DOHH2 (cell line): Measurements from ENCODE around the gene OSM.

ENCODE experiments used
- H3F3A ChIP-seq: fragments of 200-600 bp; sonication (generic), shearing (Covaris generic); 2 replicates; pipeline ENCODE4 v1.6.0; 2016; ENCODE audit warnings: antibody characterized with exemption, mild to moderate bottlenecking; ENCODE audit not compliant: control insufficient read depth, insufficient read depth
- H3K27ac ChIP-seq: fragments of 200-600 bp; sonication (generic); 2 replicates; pipeline ENCODE4 v1.5.1; 2014; ENCODE audit warnings: low read depth, mild to moderate bottlenecking, low read length, moderate library complexity
- H3K27me3 ChIP-seq: fragments of 200-600 bp; sonication (generic); 2 replicates; pipeline ENCODE4 v1.6.1; 2014; ENCODE audit warnings: mild to moderate bottlenecking, low read length, mixed read lengths; ENCODE audit not compliant: control insufficient read depth
- H3K36me3 ChIP-seq: fragments of 200-600 bp; sonication (generic); 2 replicates; pipeline ENCODE4 v1.6.1; 2014; ENCODE audit warnings: mild to moderate bottlenecking, low read length, moderate library complexity, mixed read lengths; ENCODE audit not compliant: control insufficient read depth
- H3K4me1 ChIP-seq: fragments of 200-600 bp; sonication (generic); 2 replicates; pipeline ENCODE4 v1.6.1; 2014; ENCODE audit warnings: mild to moderate bottlenecking, low read length, mixed read lengths; ENCODE audit not compliant: control insufficient read depth
- H3K4me2 ChIP-seq: fragments of 200-600 bp; sonication (generic); 2 replicates; pipeline ENCODE4 v1.6.0; 2014; ENCODE audit warnings: mild to moderate bottlenecking, low read length, moderate library complexity
- H3K4me3 ChIP-seq: fragments of 200-600 bp; sonication (generic); 2 replicates; pipeline ENCODE4 v1.5.1; 2014; ENCODE audit warnings: mild to moderate bottlenecking, low read length, mixed read lengths
- H3K79me2 ChIP-seq: fragments of 200-600 bp; sonication (generic); 2 replicates; pipeline ENCODE4 v1.6.1; 2014; ENCODE audit warnings: mild to moderate bottlenecking, low read length, mixed read lengths; ENCODE audit not compliant: control insufficient read depth
- H3K9me2 ChIP-seq: fragments of 200-600 bp; sonication (generic); replicated peaks from 2 replicates; pipeline ENCODE4 v1.6.1; 2014; ENCODE audit warnings: mild to moderate bottlenecking, low read length, mixed read lengths; ENCODE audit not compliant: control insufficient read depth
- H3K9me3 ChIP-seq: fragments of 200-600 bp; sonication (generic); 2 replicates; pipeline ENCODE4 v1.6.1; 2014; ENCODE audit warnings: antibody characterized with exemption, low read length, mixed read lengths; ENCODE audit not compliant: control insufficient read depth, insufficient read depth
- H4K20me1 ChIP-seq: fragments of 200-600 bp; sonication (generic); 2 replicates; pipeline ENCODE4 v1.6.0; 2014; ENCODE audit warnings: low read depth, mild to moderate bottlenecking, antibody characterized with exemption, low read length, moderate library complexity; ENCODE audit not compliant: control insufficient read depth, insufficient read depth
- CTCF ChIP-seq: fragments of 200-600 bp; sonication (generic); IDR thresholded peaks from one replicate; pipeline ENCODE4 v1.5.1; 2014; ENCODE audit warnings: antibody characterized with exemption, mild to moderate bottlenecking, low read depth, low read length; ENCODE audit not compliant: poor library complexity, severe bottlenecking
- EZH2phosphoT487 ChIP-seq: fragments of 200-600 bp; sonication (generic); IDR thresholded peaks from 2 replicates; pipeline ENCODE4 v1.6.1; 2017; ENCODE audit warnings: borderline replicate concordance, mild to moderate bottlenecking, antibody characterized with exemption, low read length, moderate library complexity, mixed read lengths

Gene OSM

GRCh38 chr22:30238661-30239487 is 27.8 kb downstream of the OSM start:
- H3K4me2 ChIP-seq, result no peak overlapping the region
- no peaks in the 10 kb centered on the region for H3K9me3 ChIP-seq
- no peak overlapping the region for H3K4me3 ChIP-seq
- TF ChIP-seq CTCF (no peak), EZH2phosphoT487 (no peak)
- H3K27me3 ChIP-seq, result no peaks in the 10 kb centered on the region; the same call in 1 of the 2 replicates
- no peak overlapping the region for H3K27ac ChIP-seq
- no peaks in the 10 kb centered on the region for H4K20me1 ChIP-seq
- no peaks in the 10 kb centered on the region for H3K36me3 ChIP-seq
- H3F3A ChIP-seq, result no peaks in the 10 kb centered on the region
- H3K9me2 ChIP-seq, result no peaks in the 10 kb centered on the region
- no peaks in the 10 kb centered on the region for H3K4me1 ChIP-seq
- no peaks in the 10 kb centered on the region for H3K79me2 ChIP-seq

- no peak overlapping the region for H3K4me2 ChIP-seq
- H3K4me3 ChIP-seq, result no peak overlapping the region
- no peaks in the 10 kb centered on the region for H3F3A ChIP-seq
- H3K27me3 ChIP-seq, result no peaks in the 10 kb centered on the region; the same call in 1 of the 2 replicates
- TF ChIP-seq EZH2phosphoT487, result no peak
- no peak for TF ChIP-seq CTCF
- no peaks in the 10 kb centered on the region for H3K9me2 ChIP-seq
- no peaks in the 10 kb centered on the region for H3K9me3 ChIP-seq
- H3K4me1 ChIP-seq, result no peaks in the 10 kb centered on the region
- H3K27ac ChIP-seq, result no peak overlapping the region
- no peaks in the 10 kb centered on the region for H3K36me3 ChIP-seq
- no peaks in the 10 kb centered on the region for H4K20me1 ChIP-seq
- no peaks in the 10 kb centered on the region for H3K79me2 ChIP-seq
Observed at GRCh38 chr22:30238136-30238535, 28.5 kb downstream of the OSM start.

GRCh38 chr22:30236875-30237274 is 29.8 kb downstream of the OSM start:
- TF ChIP-seq CTCF (no peak), EZH2phosphoT487 (no peak)
- Histone ChIP-seq H3F3A (no peaks in the 10 kb centered on the region), H3K4me1 (no peaks in the 10 kb centered on the region), H3K36me3 (no peaks in the 10 kb centered on the region), H3K4me3 (no peak overlapping the region), H3K27me3 (no peaks in the 10 kb centered on the region; the same call in 1 of the 2 replicates), H4K20me1 (no peaks in the 10 kb centered on the region), H3K9me3 (no peaks in the 10 kb centered on the region), H3K4me2 (no peak overlapping the region), H3K79me2 (no peaks in the 10 kb centered on the region), H3K27ac (no peak overlapping the region), H3K9me2 (no peaks in the 10 kb centered on the region)
